Measurements from ENCODE around the gene DOK5. TPM values are rescaled to one million over a fixed set of nuclear protein-coding genes. Genes with fewer than 3 reads are reported as not detected.
A peak's percentile ranks its signal among the peaks of the same experiment; 100 is the strongest.

Gene DOK5
- total and polyA plus RNA-seq, 2 of the 8 experiments (the other 6 are each of a cell fraction or from before 2014, with no cell fraction given): 8.9 to 15.0 TPM

DNA sequence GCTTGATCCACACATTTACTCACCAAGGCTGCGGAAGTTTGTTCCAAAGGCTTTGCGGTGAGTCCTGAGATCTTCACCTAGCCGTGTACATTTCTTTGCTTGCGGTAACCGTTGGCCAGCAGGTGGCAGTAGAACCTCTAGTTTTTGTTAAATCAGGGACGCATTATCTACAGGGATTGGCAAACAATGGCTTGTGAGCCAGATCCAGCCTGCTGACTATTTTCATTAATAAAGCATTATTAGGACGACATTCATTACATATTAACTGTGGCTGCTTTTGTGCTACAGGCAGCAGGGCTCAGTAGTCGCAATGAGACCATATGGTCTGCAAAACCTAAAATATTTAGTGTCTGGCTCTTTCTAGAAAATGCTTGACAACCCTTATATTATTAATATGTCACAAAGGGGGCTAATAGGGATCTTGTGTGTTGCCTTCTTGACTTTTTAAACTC is 174.1 kb downstream of the DOK5 start:
- no peak overlapping the region for H3K18ac ChIP-seq (ENCODE audit: extremely low read depth, low read length)
- DNase-seq (ENCODE audit: low read depth in 1 of 2, low spot score in 2 of 2) (peak; percentile 34 to 91), FAIRE-seq (peak; percentile 91)
- H3K9ac ChIP-seq (replicated peaks in 1 of 4; ENCODE audit: extremely low read depth in 1 of 4, low read depth in 3 of 4, low read length in 3 of 4): no peak overlapping the region
- no peaks in the 10 kb centered on the region for H3K79me1 ChIP-seq (ENCODE audit: low read depth, low read length)
- no peak overlapping the region for H2BK120ac ChIP-seq (replicated peaks; ENCODE audit: low read depth, low read length)
- CTCF ChIA-PET (ENCODE audit: partially characterized antibody): interaction anchor here (0.7 to 4.4 kb wide), 11 partner anchors 9 to 449 kb away, joined by 3 to 15 read pairs (median 4); no protein-coding TSS in a partner anchor
- no peaks in the 10 kb centered on the region for H3K36me3 ChIP-seq (ENCODE audit: control insufficient read depth in 2 of 4, insufficient read depth in 4 of 4, low read length in 3 of 4)
- no peak overlapping the region for H3K4ac ChIP-seq (replicated peaks; ENCODE audit: insufficient read length, low read depth, low read length)
- H2BK20ac ChIP-seq (ENCODE audit: low read length): no peak overlapping the region
- TF ChIP-seq RAD21 (IDR thresholded peaks at IDR 0.05 in 1 of 2, conservative IDR thresholded peaks at IDR 0.05 in 1 of 2; ENCODE audit: low read depth in 2 of 2, low read length in 2 of 2) (peak; percentile 64 to 80), POU5F1 (IDR thresholded peaks at IDR 0.05; ENCODE audit: low read depth, low read length) (no peak)
- TF ChIP-seq, protein P1, sequence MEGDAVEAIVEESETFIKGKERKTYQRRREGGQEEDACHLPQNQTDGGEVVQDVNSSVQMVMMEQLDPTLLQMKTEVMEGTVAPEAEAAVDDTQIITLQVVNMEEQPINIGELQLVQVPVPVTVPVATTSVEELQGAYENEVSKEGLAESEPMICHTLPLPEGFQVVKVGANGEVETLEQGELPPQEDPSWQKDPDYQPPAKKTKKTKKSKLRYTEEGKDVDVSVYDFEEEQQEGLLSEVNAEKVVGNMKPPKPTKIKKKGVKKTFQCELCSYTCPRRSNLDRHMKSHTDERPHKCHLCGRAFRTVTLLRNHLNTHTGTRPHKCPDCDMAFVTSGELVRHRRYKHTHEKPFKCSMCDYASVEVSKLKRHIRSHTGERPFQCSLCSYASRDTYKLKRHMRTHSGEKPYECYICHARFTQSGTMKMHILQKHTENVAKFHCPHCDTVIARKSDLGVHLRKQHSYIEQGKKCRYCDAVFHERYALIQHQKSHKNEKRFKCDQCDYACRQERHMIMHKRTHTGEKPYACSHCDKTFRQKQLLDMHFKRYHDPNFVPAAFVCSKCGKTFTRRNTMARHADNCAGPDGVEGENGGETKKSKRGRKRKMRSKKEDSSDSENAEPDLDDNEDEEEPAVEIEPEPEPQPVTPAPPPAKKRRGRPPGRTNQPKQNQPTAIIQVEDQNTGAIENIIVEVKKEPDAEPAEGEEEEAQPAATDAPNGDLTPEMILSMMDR (IDR thresholded peaks at IDR 0.05; ENCODE audit: control extremely low read depth in 1 of 3, insufficient read depth in 1 of 3, low read depth in 1 of 3, low read length in 3 of 3): peak; percentile 48 to 83 (median 64)
- H3K27me3 ChIP-seq (replicated peaks in 1 of 4; ENCODE audit: control insufficient read depth in 3 of 4, extremely low read depth in 1 of 4, insufficient read depth in 3 of 4, low read length in 3 of 4): no peaks in the 10 kb centered on the region
- H4K20me1 ChIP-seq (replicated peaks in 1 of 2; ENCODE audit: control insufficient read depth in 1 of 2, insufficient read depth in 2 of 2, low read length in 2 of 2): no peaks in the 10 kb centered on the region
- H2BK15ac ChIP-seq (ENCODE audit: low read length): no peak overlapping the region
- H3K9me3 ChIP-seq (ENCODE audit: insufficient read depth in 2 of 2, low read depth in 1 of 2, low read length in 1 of 2): no peaks in the 10 kb centered on the region
- no peak overlapping the region for H2AK5ac ChIP-seq (ENCODE audit: low read depth, low read length)
- no peak overlapping the region for H2BK12ac ChIP-seq (ENCODE audit: low read depth, low read length)
- POLR2A ChIA-PET (ENCODE audit: partially characterized antibody): no interaction called here
- no peak overlapping the region for H3K4me3 ChIP-seq (ENCODE audit: extremely low read depth in 1 of 4, insufficient read depth in 2 of 4, low read depth in 3 of 4, low read length in 4 of 4)
- no peaks in the 10 kb centered on the region for H3K79me2 ChIP-seq (ENCODE audit: control insufficient read depth in 1 of 2, insufficient read depth in 2 of 2, low read length in 2 of 2)
- no peak overlapping the region for H3K56ac ChIP-seq (replicated peaks; ENCODE audit: insufficient read length, low read depth, low read length)
- no peak overlapping the region for H4K8ac ChIP-seq (ENCODE audit: extremely low read depth, insufficient read depth, low read length)
- no peak overlapping the region for H4K91ac ChIP-seq (replicated peaks; ENCODE audit: insufficient read length, low read length)
- H3K4me2 ChIP-seq (ENCODE audit: insufficient read depth in 1 of 2, low read depth in 2 of 2, low read length in 2 of 2): no peak overlapping the region
- H3K14ac ChIP-seq (ENCODE audit: insufficient read length): no peak overlapping the region
- no peak overlapping the region for H3K27ac ChIP-seq (ENCODE audit: low read depth, low read length)
- H3K4me1 ChIP-seq (replicated peaks in 1 of 4; ENCODE audit: control insufficient read depth in 3 of 4, insufficient read depth in 4 of 4, low read length in 3 of 4): no peaks in the 10 kb centered on the region
- no peak overlapping the region for H3K23ac ChIP-seq (ENCODE audit: insufficient read length)
- WGBS, 2 experiments (ENCODE audit: extremely low coverage in 1 of 2, insufficient coverage in 1 of 2, insufficient read length in 1 of 2, insufficient replicate concordance in 2 of 2, low coverage in 1 of 2, low lambda C conversion rate in 2 of 2, missing lambda C conversion rate in 1 of 2): 20% methylated on average over 8 of the region's 8 CpGs; no CpG with 5 or more reads in 1 of the 2 experiments
- no peak overlapping the region; the same call in 1 of the 2 replicates for H2BK5ac ChIP-seq (ENCODE audit: low read depth, low read length)
- no peak overlapping the region for H4K5ac ChIP-seq (ENCODE audit: insufficient read length, low read depth, low read length)
- no peaks in the 10 kb centered on the region for H3K23me2 ChIP-seq (ENCODE audit: low read depth, low read length)
- no peak overlapping the region for H2AFZ ChIP-seq (ENCODE audit: low read length)
